ENCODE results near the gene TBC1D5. TPM values are rescaled to one million over a fixed set of nuclear protein-coding genes. Genes with fewer than 3 reads are reported as not detected.

TBC1D5 gene
- total RNA-seq, 1 experiment from 2014 or later = 181 TPM

- H3K9ac ChIP-seq (ENCODE audit: low read length) = no peak overlapping the region
- no peaks in the 10 kb centered on the region; the same call in 1 of the 2 replicates for H3K4me1 ChIP-seq (ENCODE audit: low read length)
- H3K9me3 ChIP-seq (ENCODE audit: low read length) = no peaks in the 10 kb centered on the region
- peaks cover 17% of the 10 kb centered on the region for H3K79me2 ChIP-seq (ENCODE audit: low read length)
- H3K4me3 ChIP-seq (ENCODE audit: low read length) = no peak overlapping the region
- H3K9me2 ChIP-seq (replicated peaks; ENCODE audit: insufficient read depth, low read length) = no peaks in the 10 kb centered on the region
- no peak overlapping the region for H2AFZ ChIP-seq (ENCODE audit: low read length)
- no peak for DNase-seq
- H4K20me1 ChIP-seq (ENCODE audit: insufficient read depth, low read depth, low read length) = no peaks in the 10 kb centered on the region
- no peak overlapping the region for H3K27ac ChIP-seq (ENCODE audit: low read length)
- no peak overlapping the region for H3K4me2 ChIP-seq (ENCODE audit: low read depth, low read length, poor library complexity, severe bottlenecking)
- H3K27me3 ChIP-seq (ENCODE audit: low read length) = no peaks in the 10 kb centered on the region
- H3K36me3 ChIP-seq (ENCODE audit: insufficient read depth, low read length) = no peaks in the 10 kb centered on the region
Measured at GRCh38 chr3:17481116-17481515, 261.3 kb downstream of the TBC1D5 start.

- Histone ChIP-seq H3K9ac (ENCODE audit: low read length) (no peak overlapping the region), H3K4me3 (ENCODE audit: low read length) (no peak overlapping the region), H3K4me2 (ENCODE audit: low read depth, low read length, poor library complexity, severe bottlenecking) (no peak overlapping the region), H3K27me3 (ENCODE audit: low read length) (no peaks in the 10 kb centered on the region), H3K4me1 (ENCODE audit: low read length) (no peaks in the 10 kb centered on the region; the same call in 1 of the 2 replicates), H3K9me3 (ENCODE audit: low read length) (no peaks in the 10 kb centered on the region), H2AFZ (ENCODE audit: low read length) (no peak overlapping the region), H3K36me3 (ENCODE audit: insufficient read depth, low read length) (no peaks in the 10 kb centered on the region), H3K79me2 (ENCODE audit: low read length) (peaks cover 25% of the 10 kb centered on the region), H3K27ac (ENCODE audit: low read length) (no peak overlapping the region), H4K20me1 (ENCODE audit: insufficient read depth, low read depth, low read length) (no peaks in the 10 kb centered on the region), H3K9me2 (replicated peaks; ENCODE audit: insufficient read depth, low read length) (no peaks in the 10 kb centered on the region)
- DNase-seq = no peak
Measured at GRCh38 chr3:17479681-17480405, 262.6 kb downstream of the TBC1D5 start.

- Histone ChIP-seq H3K36me3 (ENCODE audit: insufficient read depth, low read length) (no peaks in the 10 kb centered on the region), H3K4me2 (ENCODE audit: low read depth, low read length, poor library complexity, severe bottlenecking) (no peak overlapping the region), H3K9me3 (ENCODE audit: low read length) (no peaks in the 10 kb centered on the region), H3K9ac (ENCODE audit: low read length) (no peak overlapping the region), H3K4me3 (ENCODE audit: low read length) (no peak overlapping the region), H3K9me2 (replicated peaks; ENCODE audit: insufficient read depth, low read length) (no peaks in the 10 kb centered on the region), H3K79me2 (ENCODE audit: low read length) (peaks cover 26% of the 10 kb centered on the region), H3K27me3 (ENCODE audit: low read length) (no peaks in the 10 kb centered on the region), H3K4me1 (ENCODE audit: low read length) (no peaks in the 10 kb centered on the region; the same call in 1 of the 2 replicates), H3K27ac (ENCODE audit: low read length) (no peak overlapping the region), H2AFZ (ENCODE audit: low read length) (no peak overlapping the region), H4K20me1 (ENCODE audit: insufficient read depth, low read depth, low read length) (no peaks in the 10 kb centered on the region)
- no peak for DNase-seq
Measured at GRCh38 chr3:17478673-17479072, 263.8 kb downstream of the TBC1D5 start.

- Histone ChIP-seq H3K27ac (ENCODE audit: low read length) (no peak overlapping the region), H3K9ac (ENCODE audit: low read length) (no peak overlapping the region), H3K79me2 (ENCODE audit: low read length) (peaks cover 40% of the 10 kb centered on the region), H3K36me3 (ENCODE audit: insufficient read depth, low read length) (no peaks in the 10 kb centered on the region), H3K9me3 (ENCODE audit: low read length) (no peaks in the 10 kb centered on the region), H3K9me2 (replicated peaks; ENCODE audit: insufficient read depth, low read length) (no peaks in the 10 kb centered on the region), H3K27me3 (ENCODE audit: low read length) (no peaks in the 10 kb centered on the region), H2AFZ (ENCODE audit: low read length) (no peak overlapping the region), H3K4me3 (ENCODE audit: low read length) (no peak overlapping the region), H3K4me2 (ENCODE audit: low read depth, low read length, poor library complexity, severe bottlenecking) (no peak overlapping the region), H4K20me1 (ENCODE audit: insufficient read depth, low read depth, low read length) (no peaks in the 10 kb centered on the region), H3K4me1 (ENCODE audit: low read length) (peaks cover 10% of the 10 kb centered on the region; the same call in 1 of the 2 replicates)
- DNase-seq = no peak
Measured at GRCh38 chr3:17473761-17474160, 268.7 kb downstream of the TBC1D5 start.

GRCh38 chr3:17469954-17470353 lies 272.5 kb downstream of the TBC1D5 start:
- Histone ChIP-seq H2AFZ (ENCODE audit: low read length) (no peak overlapping the region), H4K20me1 (ENCODE audit: insufficient read depth, low read depth, low read length) (no peaks in the 10 kb centered on the region), H3K9me3 (ENCODE audit: low read length) (no peaks in the 10 kb centered on the region), H3K27me3 (ENCODE audit: low read length) (no peaks in the 10 kb centered on the region), H3K4me2 (ENCODE audit: low read depth, low read length, poor library complexity, severe bottlenecking) (no peak overlapping the region), H3K79me2 (ENCODE audit: low read length) (peaks cover 48% of the 10 kb centered on the region), H3K9me2 (replicated peaks; ENCODE audit: insufficient read depth, low read length) (no peaks in the 10 kb centered on the region), H3K9ac (ENCODE audit: low read length) (no peak overlapping the region), H3K36me3 (ENCODE audit: insufficient read depth, low read length) (no peaks in the 10 kb centered on the region), H3K27ac (ENCODE audit: low read length) (no peak overlapping the region), H3K4me3 (ENCODE audit: low read length) (no peak overlapping the region), H3K4me1 (ENCODE audit: low read length) (peaks cover 32% of the 10 kb centered on the region)
- DNase-seq = no peak

- no peak overlapping the region for H2AFZ ChIP-seq (ENCODE audit: low read length)
- no peak for DNase-seq
Measured at GRCh38 chr3:17469520-17469919, 272.9 kb downstream of the TBC1D5 start.

GRCh38 chr3:17466028-17466427 lies 276.4 kb downstream of the TBC1D5 start:
- H3K4me3 ChIP-seq (ENCODE audit: low read length) = no peak overlapping the region
- H3K79me2 ChIP-seq (ENCODE audit: low read length) = peaks cover 50% of the 10 kb centered on the region
- no peak overlapping the region for H3K27ac ChIP-seq (ENCODE audit: low read length)
- DNase-seq = no peak
- H3K4me1 ChIP-seq (ENCODE audit: low read length) = peaks cover 43% of the 10 kb centered on the region
- no peak overlapping the region for H2AFZ ChIP-seq (ENCODE audit: low read length)
- no peak overlapping the region for H3K4me2 ChIP-seq (ENCODE audit: low read depth, low read length, poor library complexity, severe bottlenecking)
- no peaks in the 10 kb centered on the region for H3K9me2 ChIP-seq (replicated peaks; ENCODE audit: insufficient read depth, low read length)
- no peaks in the 10 kb centered on the region for H3K27me3 ChIP-seq (ENCODE audit: low read length)
- no peaks in the 10 kb centered on the region for H3K9me3 ChIP-seq (ENCODE audit: low read length)
- no peak overlapping the region for H3K9ac ChIP-seq (ENCODE audit: low read length)
- H3K36me3 ChIP-seq (ENCODE audit: insufficient read depth, low read length) = no peaks in the 10 kb centered on the region
- H4K20me1 ChIP-seq (ENCODE audit: insufficient read depth, low read depth, low read length) = no peaks in the 10 kb centered on the region

More at GRCh38 chr3:17469520-17469919, 272.9 kb downstream of the TBC1D5 start:
- Histone ChIP-seq H3K4me2 (ENCODE audit: low read depth, low read length, poor library complexity, severe bottlenecking) (no peak overlapping the region), H3K9me2 (replicated peaks; ENCODE audit: insufficient read depth, low read length) (no peaks in the 10 kb centered on the region), H3K9me3 (ENCODE audit: low read length) (no peaks in the 10 kb centered on the region), H3K36me3 (ENCODE audit: insufficient read depth, low read length) (no peaks in the 10 kb centered on the region), H3K27ac (ENCODE audit: low read length) (no peak overlapping the region), H3K4me3 (ENCODE audit: low read length) (no peak overlapping the region), H3K79me2 (ENCODE audit: low read length) (peaks cover 50% of the 10 kb centered on the region), H3K9ac (ENCODE audit: low read length) (no peak overlapping the region), H4K20me1 (ENCODE audit: insufficient read depth, low read depth, low read length) (no peaks in the 10 kb centered on the region), H3K27me3 (ENCODE audit: low read length) (no peaks in the 10 kb centered on the region), H3K4me1 (ENCODE audit: low read length) (peaks cover 32% of the 10 kb centered on the region)

GRCh38 chr3:17459470-17459993 lies 282.9 kb downstream of the TBC1D5 start:
- no peak overlapping the region for H3K27ac ChIP-seq (ENCODE audit: low read length)
- no peak overlapping the region for H3K9ac ChIP-seq (ENCODE audit: low read length)
- H2AFZ ChIP-seq (ENCODE audit: low read length) = no peak overlapping the region
- H3K9me2 ChIP-seq (replicated peaks; ENCODE audit: insufficient read depth, low read length) = no peaks in the 10 kb centered on the region
- no peak overlapping the region for H3K4me3 ChIP-seq (ENCODE audit: low read length)
- peaks cover 28% of the 10 kb centered on the region for H3K79me2 ChIP-seq (ENCODE audit: low read length)
- peaks cover 18% of the 10 kb centered on the region for H3K4me1 ChIP-seq (ENCODE audit: low read length)
- H3K36me3 ChIP-seq (ENCODE audit: insufficient read depth, low read length) = no peaks in the 10 kb centered on the region
- H3K9me3 ChIP-seq (ENCODE audit: low read length) = no peaks in the 10 kb centered on the region; the same call in 1 of the 2 replicates
- no peaks in the 10 kb centered on the region for H3K27me3 ChIP-seq (ENCODE audit: low read length)
- DNase-seq = no peak
- no peak overlapping the region for H3K4me2 ChIP-seq (ENCODE audit: low read depth, low read length, poor library complexity, severe bottlenecking)
- H4K20me1 ChIP-seq (ENCODE audit: insufficient read depth, low read depth, low read length) = no peaks in the 10 kb centered on the region
